Retinal pigment epithelial cell (primary cell): ENCODE results near the gene GPAT3.

Experiments
- DNase-seq: peaks from one replicate; pipeline ENCODE4 v3.0.0-alpha.2; 2010; ENCODE audit warnings: low read depth
- H3K4me3 ChIP-seq: 2 replicates; pipeline ENCODE4 v1.5.1; 2011; ENCODE audit warnings: mild to moderate bottlenecking, low read length, control low read depth, moderate library complexity
- CTCF ChIP-seq: conservative IDR thresholded peaks from 2 replicates; pipeline ENCODE4 v1.5.1; 2011; ENCODE audit warnings: low read depth, low read length, control low read depth, inconsistent platforms

The GPAT3 gene

GRCh38 chr4:83527671-83528070 lies 8.2 kb upstream of the GPAT3 start:
- no peak for DNase-seq
- no peak for TF ChIP-seq CTCF
- H3K4me3 ChIP-seq = no peak overlapping the region

- H3K4me3 ChIP-seq = peak overlapping the region; percentile 84
- DNase-seq = no peak
- no peak for TF ChIP-seq CTCF
These were observed 709 bp downstream of the GPAT3 start for GRCh38 chr4:83536362-83537272.

- peak; percentile 51 for DNase-seq
- no peak for TF ChIP-seq CTCF
- H3K4me3 ChIP-seq = no peak overlapping the region
These were observed 6.3 kb downstream of the GPAT3 start for GRCh38 chr4:83542225-83542624.

- H3K4me3 ChIP-seq = no peak overlapping the region
- no peak for DNase-seq
- no peak for TF ChIP-seq CTCF
These were observed 10.9 kb downstream of the GPAT3 start for GRCh38 chr4:83546786-83547185.

- DNase-seq = peak; percentile 96
- TF ChIP-seq CTCF = no peak
- H3K4me3 ChIP-seq = no peak overlapping the region
These were observed 12.4 kb downstream of the GPAT3 start for GRCh38 chr4:83548151-83548905.

- H3K4me3 ChIP-seq = no peak overlapping the region
- no peak for TF ChIP-seq CTCF
- no peak for DNase-seq
These were observed 16.2 kb downstream of the GPAT3 start for GRCh38 chr4:83552083-83552482.
